Measurements from ENCODE around the gene COX15. TPM values are rescaled to one million over a fixed set of nuclear protein-coding genes. Genes with fewer than 3 reads are reported as not detected.

Gene COX15
- total RNA-seq, 1 donor from 2014 or later, result 48.7 TPM

GRCh38 chr10:99685597-99685967 lies 46.3 kb downstream of the COX15 start:
- H3K27ac Mint-ChIP-seq (ENCODE audit: unreplicated experiment), result no peak overlapping the region

GRCh38 chr10:99682752-99683151 lies 49.2 kb downstream of the COX15 start:
- Mint-ChIP-seq H3K27ac (ENCODE audit: unreplicated experiment) (no peak overlapping the region), H3K9me3 (no peaks in the 10 kb centered on the region), H3K4me3 (no peak overlapping the region), H3K27me3 (ENCODE audit: low read depth) (no peaks in the 10 kb centered on the region), H3K36me3 (ENCODE audit: low read depth) (peaks cover 6% of the 10 kb centered on the region), H3K4me1 (no peaks in the 10 kb centered on the region)
- TF ChIP-seq CTCF (conservative IDR thresholded peaks at IDR 0.05), result peak; percentile 44
- DNase-seq (ENCODE audit: low read depth, low spot score), result no peak

More at GRCh38 chr10:99685597-99685967, 46.3 kb downstream of the COX15 start:
- no peaks in the 10 kb centered on the region for H3K4me1 Mint-ChIP-seq
- TF ChIP-seq CTCF (conservative IDR thresholded peaks at IDR 0.05), result no peak
- H3K27me3 Mint-ChIP-seq (ENCODE audit: low read depth), result no peaks in the 10 kb centered on the region
- no peak overlapping the region for H3K4me3 Mint-ChIP-seq
- H3K36me3 Mint-ChIP-seq (ENCODE audit: low read depth), result no peaks in the 10 kb centered on the region
- H3K9me3 Mint-ChIP-seq, result no peaks in the 10 kb centered on the region
- no peak for DNase-seq (ENCODE audit: low read depth, low spot score)

Other genes starting within 250 kb of the COX15 start
- gene NKX2-3, start 199.2 kb downstream of the COX15 start, total RNA-seq, result not detected in 2 replicates
- gene SLC25A28, start 111.7 kb downstream of the COX15 start, total RNA-seq, result 28.4 and 40.2 TPM in 2 replicates
- 23.9 and 24.9 TPM in 2 replicates for gene ENTPD7, start 72.6 kb downstream of the COX15 start, total RNA-seq
- gene CUTC, start 107 bp upstream of the COX15 start, total RNA-seq, result 17.6 and 17.9 TPM in 2 replicates
- gene ABCC2, start 50.5 kb upstream of the COX15 start, total RNA-seq, result 5.9 and 6.2 TPM in 2 replicates

Data from neural crest cell (in vitro differentiated cells).